B cell (primary cell): ENCODE results near the gene SWT1. TPM values are rescaled to one million over a fixed set of nuclear protein-coding genes. Genes with fewer than 3 reads are reported as not detected.

ENCODE experiments used
- ATAC-seq: fragments of 200-7000 bp; cut with Tn5 transposase; one replicate; pipeline ENCODE4 v1.10.0; 2021; ENCODE audit warnings: low read depth, mild to moderate bottlenecking, moderate number of reproducible peaks, moderate library complexity
- CTCF ChIA-PET: fragments of 350-600 bp; sonication (Branson Sonifier 250); formaldehyde crosslinking; loops from one replicate; lab custom pipeline; 2021; ENCODE audit warnings: antibody characterized with exemption, inconsistent platforms; lab: Charles Lee
- POLR2A ChIA-PET: fragments of 350-600 bp; sonication (Branson Sonifier 250); formaldehyde crosslinking; loops from one replicate; lab custom pipeline; 2021; ENCODE audit warnings: antibody characterized with exemption; lab: Charles Lee
- DNase-seq: peaks from one replicate; pipeline ENCODE4 v3.0.0; 2013
- H2AFZ ChIP-seq: 2 replicates; pipeline ENCODE4 v1.6.1; 2012; ENCODE audit warnings: mild to moderate bottlenecking, low read depth, low read length; ENCODE audit not compliant: insufficient read depth, poor library complexity, severe bottlenecking
- H3K27ac ChIP-seq, 2 donors: 1 replicate in 1 of 2; 2 replicates in 1 of 2; pipeline ENCODE4 v1.5.1; 2012 to 2013; ENCODE audit warnings: low read length in 2 of 2, mild to moderate bottlenecking in 2 of 2, moderate library complexity in 1 of 2
- H3K27me3 ChIP-seq, 4 experiments: fragments of 200-600 bp in 1 of 4; sonication (generic) in 1 of 4; replicated peaks in 1 of 4; 1 replicate in 2 of 4; 2 replicates in 2 of 4; pipeline versions ENCODE4 v1.6.1 to v1.7.0; 2013 to 2016; ENCODE audit warnings: low read length in 3 of 4, mild to moderate bottlenecking in 2 of 4, mixed read lengths in 1 of 4, moderate library complexity in 1 of 4; ENCODE audit not compliant: insufficient read depth in 4 of 4, control insufficient read depth in 3 of 4; ENCODE audit errors: control extremely low read depth in 1 of 4
- H3K36me3 ChIP-seq, 2 experiments: replicated peaks in 1 of 2; 1 replicate in 1 of 2; 2 replicates in 1 of 2; pipeline versions ENCODE4 v1.6.1 to v1.7.1; 2013; ENCODE audit warnings: low read length in 1 of 2; ENCODE audit not compliant: insufficient read depth in 2 of 2, control insufficient read depth in 1 of 2; ENCODE audit errors: control extremely low read depth in 1 of 2, extremely low read depth in 1 of 2
- H3K4me1 ChIP-seq, 2 donors: fragments of 200-600 bp in 1 of 2; sonication (generic) in 1 of 2; 1 replicate in 1 of 2; 2 replicates in 1 of 2; pipeline versions ENCODE4 v1.5.1 to v1.6.1; 2013 to 2017; ENCODE audit warnings: low read length in 2 of 2; ENCODE audit not compliant: control insufficient read depth in 2 of 2, insufficient read depth in 2 of 2
- H3K4me2 ChIP-seq: replicated peaks from 2 replicates; pipeline ENCODE3; 2012; ENCODE audit warnings: mild to moderate bottlenecking, low read depth, low read length; ENCODE audit not compliant: poor library complexity, severe bottlenecking
- H3K4me3 ChIP-seq, 5 experiments: fragments of 200-600 bp in 1 of 5; sonication (generic) in 1 of 5; 1 replicate in 3 of 5; 2 replicates in 2 of 5; pipeline versions ENCODE4 v1.5.1 to v1.7.0; 2011 to 2016; ENCODE audit warnings: low read length in 4 of 5, mild to moderate bottlenecking in 4 of 5, low read depth in 2 of 5, control low read depth in 1 of 5, moderate library complexity in 1 of 5; ENCODE audit not compliant: insufficient read depth in 1 of 5; ENCODE audit errors: control extremely low read depth in 1 of 5, extremely low read depth in 1 of 5
- H3K79me2 ChIP-seq: fragments of 200-600 bp; sonication (generic); one replicate; pipeline ENCODE4 v1.6.0; 2016; ENCODE audit warnings: low read length; ENCODE audit not compliant: control insufficient read depth, insufficient read depth
- H3K9ac ChIP-seq: fragments of 200-600 bp; sonication (generic); 2 replicates; pipeline ENCODE4 v1.6.1; 2017; ENCODE audit warnings: mild to moderate bottlenecking, low read length, moderate library complexity
- H3K9me3 ChIP-seq, 3 donors: one replicate each; pipeline versions ENCODE4 v1.6.1 to v1.7.1; 2013; ENCODE audit warnings: low read length in 2 of 3; ENCODE audit not compliant: control insufficient read depth in 2 of 3, insufficient read depth in 1 of 3; ENCODE audit errors: control extremely low read depth in 1 of 3
- H4K20me1 ChIP-seq: 2 replicates; pipeline ENCODE4 v1.6.0; 2012; ENCODE audit warnings: mild to moderate bottlenecking, low read length; ENCODE audit not compliant: insufficient read depth, control insufficient read depth, poor library complexity, severe bottlenecking
- H3K27ac Mint-ChIP-seq: one replicate; pipeline ENCODE4 v1.8.0; 2021; ENCODE audit warnings: mixed read lengths
- H3K27me3 Mint-ChIP-seq: one replicate; pipeline ENCODE4 v1.8.0; 2021; ENCODE audit warnings: mixed read lengths
- H3K4me1 Mint-ChIP-seq: one replicate; pipeline ENCODE4 v1.8.0; 2021; ENCODE audit warnings: mixed read lengths
- H3K4me3 Mint-ChIP-seq: one replicate; pipeline ENCODE4 v1.8.0; 2021; ENCODE audit warnings: mixed read lengths
- H3K9me3 Mint-ChIP-seq: one replicate; pipeline ENCODE4 v1.8.0; 2022; ENCODE audit warnings: mixed read lengths; ENCODE audit not compliant: insufficient read depth
- CTCF ChIP-seq: fragments of 200-600 bp; IDR thresholded peaks from one replicate; pipeline ENCODE4 v1.8.0; 2022; ENCODE audit warnings: antibody characterized with exemption, mild to moderate bottlenecking
- EZH2 ChIP-seq: IDR thresholded peaks from 2 replicates; pipeline ENCODE4 v1.6.1; 2012; ENCODE audit warnings: borderline replicate concordance, low read depth, mild to moderate bottlenecking, moderate library complexity, low read length; ENCODE audit not compliant: insufficient read depth, poor library complexity, severe bottlenecking
- WGBS: methylation state at CpG from one replicate; pipeline ENCODE4 v1.1.5; 2013; ENCODE audit warnings: missing lambda C conversion rate; ENCODE audit not compliant: insufficient coverage; 5-methylcytosine and 5-hydroxymethylcytosine counted together
- intact Hi-C: fragments of 100-400 bp; cut with micrococcal nuclease; formaldehyde crosslinking; loops from one replicate; pipeline ENCODE4 v1.10.0; 2022
- polyA plus RNA-seq: library from polyadenylated mRNA; depleted of rRNA; stranded (reverse); fragments of >200 nt; gene quantifications from 2 replicates; pipeline ENCODE4 v1.2.3, GENCODE V29; 2012
- total RNA-seq, 2 donors: library from RNA; stranded (reverse); fragments of 120-200 nt in 1 of 2; gene quantifications; 1 replicate in 1 of 2; 2 replicates in 1 of 2; pipeline versions ENCODE4 v1.2.3 to v1.2.4, GENCODE V29; 2013 to 2022

SWT1 gene
- total and polyA plus RNA-seq, 2 donors (not counting 1 experiment from before 2014, with no cell fraction given), result 2.1 to 8.5 TPM

- no peaks in the 10 kb centered on the region for H4K20me1 ChIP-seq
- H2AFZ ChIP-seq, result peak overlapping the region; percentile 68
- DNase-seq (no peak), ATAC-seq (peak; percentile 15)
- H3K27me3 ChIP-seq, result no peaks in the 10 kb centered on the region
- 0% methylated on average over 21 of the region's 30 CpGs for WGBS
- Mint-ChIP-seq H3K27me3 (no peaks in the 10 kb centered on the region), H3K9me3 (no peaks in the 10 kb centered on the region), H3K4me3 (peak overlapping the region; percentile 93), H3K27ac (peak overlapping the region; percentile 97), H3K4me1 (peaks cover 45% of the 10 kb centered on the region)
- H3K4me3 ChIP-seq, result peak overlapping the region; percentile 80 to 99 (median 86)
- POLR2A ChIA-PET, result interaction anchor here (1.0 to 1.9 kb wide), 3 partner anchors 111 to 1219 kb away, joined by 4 to 7 read pairs (median 4); partner anchors contain the start of genes ODR4, RNF2 and TPR
- H3K27ac ChIP-seq, result peak overlapping the region; percentile 98 to 100
- H3K9ac ChIP-seq, result peak overlapping the region; percentile 100
- H3K9me3 ChIP-seq, result no peaks in the 10 kb centered on the region
- H3K4me1 ChIP-seq, result peaks cover 11 to 36% of the 10 kb centered on the region in 2 donors
- TF ChIP-seq EZH2 (no peak), CTCF (no peak)
- H3K36me3 ChIP-seq, result peaks cover 0 to 2% of the 10 kb centered on the region in 2 experiments
- H3K79me2 ChIP-seq, result peaks cover 40% of the 10 kb centered on the region
- intact Hi-C loops, result loop anchor here (1.0 to 5.0 kb wide), 3 partner anchors 111 to 446 kb away; partner anchors contain the start of genes NIBAN1 and RNF2
- CTCF ChIA-PET, result interaction anchor here (1.0 to 5.9 kb wide), 7 partner anchors 12 to 539 kb away, joined by 3 to 54 read pairs (median 4); partner anchors contain the start of gene RNF2
- peak overlapping the region; percentile 97 for H3K4me2 ChIP-seq
These were observed 596 bp upstream of the SWT1 start for GRCh38 chr1:185156288-185156853.
